GM21526 (cell line): ENCODE measurements around the gene PRUNE2.
"Not testable (repeated sequence)": the region's sequence is repeated elsewhere in the genome, so short reads cannot be mapped to it uniquely, and the experiment has no call there.

ENCODE experiments used
- ATAC-seq: cut with Tn5 transposase; IDR thresholded peaks from one replicate; pipeline ENCODE4 v1.9.1; 2021; ENCODE audit warnings: moderate library complexity; ENCODE audit not compliant: unreplicated experiment, low FRiP score

Gene PRUNE2

DNA sequence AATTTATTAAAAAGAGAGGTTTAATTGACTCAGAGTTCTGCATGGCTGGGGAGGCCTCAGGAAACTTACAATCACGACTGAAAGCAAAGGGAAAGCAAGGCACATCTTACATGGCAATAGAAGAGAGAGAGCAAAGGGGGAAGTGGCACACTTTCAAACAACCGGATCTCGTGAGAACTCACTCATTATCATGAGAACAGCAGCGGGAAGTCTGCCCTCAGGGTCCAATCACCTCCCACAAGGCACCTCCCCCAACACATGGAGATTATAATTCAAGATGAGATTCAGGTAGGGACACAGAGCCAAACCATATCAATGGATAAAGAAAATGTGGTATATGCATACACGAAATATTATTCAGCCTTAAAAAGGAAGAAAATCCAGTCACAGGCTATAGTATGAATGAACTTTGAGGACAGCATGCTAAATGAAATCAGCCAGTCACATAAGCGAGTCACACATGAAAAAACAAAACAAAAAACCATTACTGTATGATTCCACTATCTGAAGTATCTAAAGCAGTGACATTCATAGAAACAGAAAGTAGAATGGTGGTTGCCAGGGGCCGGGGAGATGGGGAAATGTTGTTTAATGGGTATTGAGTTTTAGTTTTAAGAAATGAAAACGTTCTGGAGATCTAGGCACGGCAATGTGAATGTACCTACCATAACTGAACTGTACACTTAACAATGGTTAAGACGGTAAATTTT, 225.0 kb downstream of the PRUNE2 start:
- no peak for ATAC-seq

DNA sequence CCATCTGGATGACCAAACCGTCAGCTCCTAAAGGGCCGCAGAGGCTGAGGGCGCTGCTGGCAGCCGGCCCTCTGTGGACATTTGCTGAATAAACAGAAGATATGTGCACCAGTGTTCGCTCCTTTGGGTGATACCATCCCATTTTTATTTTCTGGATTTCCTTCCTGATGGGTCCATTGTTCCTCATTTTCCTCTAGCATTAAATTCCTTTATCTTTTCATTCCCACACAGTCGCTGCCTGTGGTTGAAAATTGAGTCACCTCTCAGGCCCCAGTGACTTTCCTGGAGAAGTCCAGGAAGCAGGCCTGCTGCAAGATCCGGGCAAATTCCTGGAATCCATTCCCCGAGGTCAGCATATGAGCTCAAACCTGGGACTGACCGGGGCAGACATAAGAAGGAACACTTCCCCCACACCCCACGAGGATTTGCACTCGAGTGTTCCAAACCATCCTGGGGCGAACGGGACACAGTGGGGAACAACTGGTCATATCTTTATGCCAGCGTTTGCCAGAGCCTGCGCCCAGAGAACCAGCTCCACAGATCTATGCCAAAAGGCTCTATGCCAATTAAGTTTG, 228.3 kb downstream of the PRUNE2 start:
- no peak for ATAC-seq

DNA sequence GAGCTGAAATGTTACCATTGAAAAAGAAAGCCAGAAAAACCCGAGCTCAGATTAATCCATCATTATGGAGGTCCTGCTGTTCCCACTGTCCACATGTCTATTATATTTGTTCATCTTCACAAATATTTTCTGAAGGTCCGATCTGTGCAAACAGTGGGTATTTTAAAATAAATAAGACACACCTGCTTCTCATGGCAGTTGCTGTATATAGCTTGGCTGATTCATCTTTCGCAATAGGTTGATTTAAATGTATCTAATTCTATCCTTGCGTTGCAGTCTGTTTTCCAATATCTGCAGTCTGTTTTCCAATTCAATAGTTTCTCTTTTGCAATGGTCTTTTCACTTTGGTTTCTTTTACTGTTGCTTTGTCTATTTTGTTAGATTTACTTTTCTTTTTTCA, 229.1 kb downstream of the PRUNE2 start:
- no peak for ATAC-seq

DNA sequence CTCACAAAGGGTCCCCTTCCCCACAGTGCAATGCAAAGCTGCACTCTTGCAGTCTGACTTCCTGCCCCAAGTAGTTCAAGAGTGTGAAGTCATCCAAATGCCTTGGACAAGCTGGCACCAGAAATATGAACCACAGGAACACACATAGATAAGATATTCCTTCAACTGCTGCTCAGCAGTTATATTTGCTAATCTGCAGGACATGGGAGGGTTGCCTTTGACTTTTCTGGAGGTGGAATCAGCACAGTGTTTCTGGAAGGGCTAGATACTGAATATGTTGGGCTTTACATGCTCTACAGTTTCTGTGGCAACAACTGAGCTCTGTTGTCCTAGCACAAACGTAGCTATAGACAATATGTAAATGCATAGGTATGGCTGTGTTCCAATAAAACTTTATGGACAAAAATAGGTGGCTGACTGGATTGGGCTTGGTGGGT, 238.4 kb downstream of the PRUNE2 start:
- ATAC-seq, result no peak

DNA sequence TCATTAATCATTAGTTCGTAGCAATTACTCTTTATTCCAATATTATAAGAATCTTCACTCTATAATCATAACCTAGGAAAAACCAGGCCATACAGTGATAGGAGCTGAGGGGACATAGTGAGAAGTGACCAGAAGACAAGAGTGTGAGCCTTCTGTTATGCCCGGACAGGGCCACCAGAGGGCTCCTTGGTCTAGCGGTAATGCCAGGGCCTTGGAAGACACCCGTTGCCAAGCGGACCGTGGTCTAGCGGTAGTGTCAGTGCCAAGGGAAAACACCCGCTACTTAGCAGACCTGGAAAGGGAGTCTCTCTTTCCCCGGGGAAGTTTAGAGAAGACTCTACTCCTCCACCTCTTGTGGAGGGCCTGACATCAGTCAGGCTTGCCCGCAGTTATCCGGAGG, 239.9 kb downstream of the PRUNE2 start:
- ATAC-seq, result not testable (repeated sequence)

DNA sequence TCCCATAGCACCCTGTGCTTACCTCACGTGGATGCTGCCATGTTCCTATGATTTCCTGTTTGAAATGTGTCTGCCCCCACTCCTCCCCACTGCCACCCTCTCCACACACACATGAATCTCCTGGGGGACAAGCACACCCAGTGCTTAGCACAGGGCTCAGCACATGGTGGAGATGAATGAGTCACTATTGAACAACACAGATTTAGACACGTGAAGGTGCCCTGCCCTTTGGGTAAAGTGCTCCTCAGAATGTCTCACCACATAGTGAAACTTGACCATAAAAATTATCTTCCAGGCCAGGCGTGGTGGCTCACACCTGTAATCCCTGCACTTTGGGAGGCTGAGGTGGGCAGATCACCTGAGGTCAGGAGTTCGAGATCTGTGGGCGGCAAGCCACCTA, 240.5 kb downstream of the PRUNE2 start:
- no peak for ATAC-seq

DNA sequence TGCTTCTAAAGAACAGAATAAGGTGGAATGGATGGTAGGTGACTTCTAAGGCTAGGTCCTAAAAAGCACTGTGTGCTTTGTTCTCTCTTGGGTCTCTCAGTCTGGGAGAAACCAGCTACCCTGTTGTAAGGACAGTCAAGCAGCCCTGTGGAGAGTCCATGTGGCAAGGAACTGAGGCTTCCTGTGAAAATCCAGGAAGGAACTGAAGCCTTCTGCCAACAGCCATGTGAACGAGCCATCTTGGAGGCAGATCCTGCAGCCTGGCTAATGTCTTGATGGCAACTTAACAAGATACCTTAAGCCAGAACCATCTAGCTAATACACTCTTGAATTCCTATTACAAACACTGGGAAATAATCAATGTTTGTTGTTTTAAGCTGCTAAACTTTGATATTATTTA, 241.8 kb downstream of the PRUNE2 start:
- ATAC-seq, result no peak

- ATAC-seq, result no peak
Observed at GRCh38 chr9:76662476-76663281, 243.2 kb downstream of the PRUNE2 start.

DNA sequence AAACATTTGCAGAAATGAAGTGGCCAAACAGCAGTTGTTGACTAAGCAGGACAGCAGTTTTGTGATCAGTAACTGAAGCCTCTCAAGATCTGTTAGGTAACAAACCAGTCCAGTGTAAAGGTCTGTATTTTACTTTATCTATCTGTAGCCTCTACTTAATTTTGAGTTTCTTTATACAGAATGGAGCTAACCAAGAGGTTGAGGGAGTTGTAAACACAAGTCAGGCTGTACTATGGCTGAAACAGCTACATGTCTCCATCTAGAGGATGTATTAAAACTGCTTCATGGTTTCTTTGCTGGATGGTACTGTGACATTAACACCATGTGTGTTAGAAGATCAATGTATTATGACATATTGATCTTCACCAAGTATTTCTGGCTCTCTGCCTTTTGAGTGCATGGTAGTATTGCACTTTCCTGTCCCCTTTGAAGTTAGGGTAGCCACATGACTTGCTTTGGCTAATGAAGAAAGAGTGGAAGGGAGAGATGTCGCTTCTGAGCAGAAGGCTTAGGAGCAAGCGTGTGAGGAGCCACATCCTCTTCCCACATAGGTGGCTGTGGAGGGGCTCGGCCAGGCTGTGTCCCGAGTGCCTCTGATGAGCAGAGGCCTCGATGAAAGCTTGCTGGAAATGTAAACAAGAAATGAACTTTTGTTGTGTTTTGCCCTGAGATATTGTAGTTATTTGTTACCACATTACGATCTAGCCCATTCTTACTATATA, 247.2 kb downstream of the PRUNE2 start:
- ATAC-seq, result peak; percentile 89

DNA sequence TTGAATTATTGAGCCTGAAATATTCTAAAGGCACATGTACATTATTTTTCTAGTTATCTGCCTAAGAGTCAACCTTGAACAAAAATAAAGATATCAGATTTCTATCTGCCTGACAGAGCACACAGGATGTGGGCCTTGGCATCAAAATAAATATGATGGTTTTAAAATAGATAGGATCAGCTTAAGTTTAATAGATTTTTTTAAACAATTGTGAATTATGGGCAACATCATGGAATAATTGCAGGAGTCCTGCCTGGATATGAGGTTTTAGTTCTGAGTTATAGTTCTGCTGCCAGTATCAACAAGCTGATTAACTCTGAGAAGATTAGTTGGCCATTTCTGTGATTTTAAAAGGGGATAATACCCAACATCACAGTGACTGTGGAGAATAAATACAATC, 248.6 kb downstream of the PRUNE2 start:
- ATAC-seq, result no peak

- ATAC-seq, result no peak
Observed at GRCh38 chr9:76655971-76656370, 249.9 kb downstream of the PRUNE2 start.

GRCh38 chr9:76655121-76655541, 250.8 kb downstream of the PRUNE2 start:
- no peak for ATAC-seq

DNA sequence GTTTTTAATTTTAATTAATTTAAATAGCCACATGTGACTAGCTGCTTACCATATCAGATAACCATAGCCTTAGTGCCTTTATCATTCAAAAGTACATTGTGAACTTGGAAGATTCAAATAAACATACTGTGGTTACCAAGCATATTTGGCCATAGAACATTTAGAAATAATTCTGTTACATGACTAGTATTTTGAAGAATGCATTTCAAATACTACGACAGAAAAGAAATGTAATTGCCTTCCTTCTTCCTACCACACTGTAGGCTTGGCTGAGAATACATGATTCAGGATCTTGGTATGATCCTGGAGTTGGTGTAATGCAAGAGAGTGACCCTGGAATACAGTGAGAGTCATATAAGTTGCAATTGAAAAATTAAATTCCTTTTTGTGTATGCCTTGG, 251.3 kb downstream of the PRUNE2 start:
- no peak for ATAC-seq

DNA sequence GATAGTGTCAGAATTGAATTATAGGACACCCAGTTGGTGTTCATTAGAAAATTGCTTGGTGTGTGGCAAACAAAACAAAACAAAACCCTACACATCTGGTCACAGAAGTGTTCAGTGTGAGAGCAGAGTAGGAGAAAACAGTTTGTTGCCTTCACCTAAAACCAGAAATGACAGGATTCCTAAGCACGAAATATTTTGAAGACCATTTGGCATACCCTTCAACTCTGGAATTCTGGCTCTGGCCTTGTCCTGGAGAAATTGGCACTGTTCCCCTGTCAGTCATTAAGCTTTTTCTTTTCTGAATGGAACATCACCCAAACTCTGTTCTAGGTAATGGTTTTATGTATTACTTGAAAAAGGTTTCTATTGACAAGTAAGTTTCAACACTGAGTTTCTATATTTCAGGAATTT, 251.9 kb downstream of the PRUNE2 start:
- ATAC-seq, result no peak

DNA sequence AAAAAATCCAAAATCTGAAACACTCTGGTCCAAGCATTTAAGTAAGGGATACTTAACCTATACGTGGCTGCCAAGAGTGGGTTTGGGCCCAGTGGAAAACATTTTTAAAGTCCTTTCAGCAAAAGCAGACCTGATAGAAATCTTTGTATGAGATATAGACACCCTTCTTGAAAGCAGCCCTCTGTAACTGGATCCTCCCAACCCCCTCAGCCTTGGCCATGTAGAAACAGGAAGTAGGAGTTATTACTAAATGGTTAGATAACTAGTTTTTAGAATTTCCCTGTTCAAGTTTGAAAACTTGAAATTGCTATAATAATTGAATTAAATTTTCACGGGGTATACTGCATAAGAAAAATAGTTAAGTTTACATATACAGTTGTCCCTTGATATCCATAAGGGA, 253.0 kb downstream of the PRUNE2 start:
- ATAC-seq, result no peak

DNA sequence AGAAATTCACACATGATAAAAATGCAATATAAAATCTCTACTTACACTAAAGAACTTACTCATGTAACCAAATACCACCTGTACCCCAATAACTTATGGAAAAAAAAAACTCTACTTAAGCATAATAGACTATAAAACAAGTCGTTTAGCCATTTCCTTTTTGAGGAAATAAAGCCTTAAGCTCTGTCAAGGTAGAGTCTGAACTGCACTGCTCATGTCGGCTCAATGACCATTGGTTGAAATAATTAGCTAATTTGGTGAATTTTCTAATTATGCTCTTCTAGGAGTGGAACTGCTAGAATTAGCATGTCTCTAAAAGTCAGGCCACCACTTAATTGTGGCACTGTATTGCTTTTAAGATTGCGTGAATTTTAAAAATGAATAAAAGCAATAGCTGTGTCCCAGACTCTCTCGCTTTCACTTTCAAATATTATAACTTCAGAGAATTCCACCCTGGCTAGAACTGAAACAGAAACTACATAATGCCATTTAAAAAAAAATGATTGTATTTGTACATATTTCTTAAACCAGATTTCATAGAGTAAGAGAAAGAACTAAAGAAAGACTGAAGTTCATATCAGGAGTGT, 254.7 kb downstream of the PRUNE2 start:
- no peak for ATAC-seq

DNA sequence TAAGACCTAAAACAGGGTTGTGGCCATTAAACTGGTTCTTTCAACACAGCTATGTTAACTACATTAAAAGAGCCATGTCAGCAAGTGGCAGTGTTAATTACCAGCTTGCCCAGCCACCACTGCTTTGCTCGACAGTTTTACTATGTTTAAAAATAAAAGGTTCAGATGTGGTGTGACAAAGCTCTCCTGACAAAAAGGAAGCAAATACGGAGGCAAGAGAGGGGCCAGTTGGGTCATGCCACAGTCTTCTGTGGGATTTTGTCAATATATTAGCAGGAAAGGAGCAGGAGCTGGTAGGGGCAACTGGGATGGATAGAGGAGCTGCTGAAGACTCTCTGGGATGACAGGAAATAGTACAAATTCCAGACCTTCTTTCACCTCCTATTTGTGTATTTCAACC, 255.2 kb downstream of the PRUNE2 start:
- ATAC-seq, result no peak

- ATAC-seq, result no peak
Observed at GRCh38 chr9:76649894-76650293, 256.0 kb downstream of the PRUNE2 start.

DNA sequence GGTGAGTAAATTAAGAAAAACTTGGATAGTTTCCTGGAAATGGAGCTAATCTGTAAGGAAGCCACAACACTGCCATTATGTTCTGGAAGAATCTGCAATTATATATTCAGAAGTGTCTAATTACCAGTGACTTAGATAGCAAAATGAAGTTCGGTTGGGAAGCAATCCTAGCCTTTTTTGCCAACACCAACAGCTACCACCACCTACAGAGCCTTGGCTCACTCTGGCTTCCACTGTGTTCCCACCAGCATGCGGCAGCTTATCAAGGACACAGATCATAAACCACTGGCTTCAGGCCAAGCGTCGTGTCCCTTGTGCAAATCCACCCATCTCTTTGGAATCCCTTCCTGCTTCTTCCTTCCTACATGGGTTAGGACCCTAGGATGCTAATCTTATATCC, 259.7 kb downstream of the PRUNE2 start:
- no peak for ATAC-seq

DNA sequence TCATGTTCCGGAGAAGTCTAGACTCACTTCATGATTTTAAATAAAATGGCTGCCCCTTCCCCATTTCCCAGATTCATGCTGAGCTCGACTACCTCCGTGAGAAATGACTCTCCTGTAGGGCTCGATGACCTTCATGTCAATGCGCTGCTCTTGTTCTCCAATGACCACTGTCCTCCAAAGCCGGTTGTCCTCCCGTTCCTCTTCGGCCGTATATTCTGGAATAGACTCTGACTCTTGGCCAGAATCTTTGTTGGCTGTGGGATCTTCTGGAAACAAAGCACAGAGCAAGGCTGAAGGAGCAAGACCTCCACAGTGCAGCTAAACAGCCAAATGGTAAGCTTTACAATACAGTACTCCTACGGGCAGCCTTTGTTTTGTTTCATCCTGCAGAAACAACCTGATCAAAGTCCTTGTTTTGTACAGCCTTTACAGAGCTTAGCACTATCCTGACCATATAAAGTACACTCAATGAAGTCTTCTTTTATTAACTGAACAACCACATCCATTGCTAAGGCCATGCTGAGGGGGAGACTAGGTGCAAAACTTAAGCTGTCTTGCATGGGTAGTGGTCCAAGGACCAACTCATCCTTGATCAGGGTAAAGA, 261.2 kb downstream of the PRUNE2 start:
- ATAC-seq, result no peak
